Measurements from ENCODE around the gene HSPA12B.

- no peak for TF ChIP-seq ZBTB7A (IDR thresholded peaks at IDR 0.05; ENCODE audit: low read depth)
- no peak for TF ChIP-seq RAD21 (IDR thresholded peaks at IDR 0.05; ENCODE audit: low read depth)
- no peak for TF ChIP-seq CREB1 (IDR thresholded peaks at IDR 0.05; ENCODE audit: low read depth)
- TF ChIP-seq CEBPB (IDR thresholded peaks at IDR 0.05): no peak
- no peak for TF ChIP-seq TEAD4 (IDR thresholded peaks at IDR 0.05)
- no peak for TF ChIP-seq USF1 (IDR thresholded peaks at IDR 0.05)
- no peak for TF ChIP-seq REST (IDR thresholded peaks at IDR 0.05; ENCODE audit: low read depth)
- TF ChIP-seq MAX (IDR thresholded peaks at IDR 0.05): no peak
Observed at GRCh38 chr20:3705491-3705969, 27.0 kb upstream of the HSPA12B start.
